RKO (cell line): ENCODE data around the gene CAB39L.
A peak's percentile ranks its signal among the peaks of the same experiment; 100 is the strongest.

Experiments
- DNase-seq: peaks from one replicate; pipeline ENCODE4 v3.0.0-alpha.2; 2016; ENCODE audit warnings: low spot score

Gene CAB39L

GRCh38 chr13:49443704-49444523 lies at the start of gene CAB39L, which contains the start of gene SETDB2:
TSS of gene CAB39L (minus strand) at chr13:49444064. CDS start at chr13:49382910, 61,154 bp downstream.
TSS of gene SETDB2 (plus strand) at chr13:49444274. CDS start at chr13:49451894, 7,620 bp downstream.
- DNase-seq, result peak; percentile 99

GRCh38 chr13:49488563-49488962 lies 44.7 kb upstream of the CAB39L start:
- no peak for DNase-seq

GRCh38 chr13:49481788-49482187 lies 37.9 kb upstream of the CAB39L start:
- DNase-seq, result no peak

- no peak for DNase-seq
These were observed 32.7 kb upstream of the CAB39L start for GRCh38 chr13:49476529-49476928.

- no peak for DNase-seq
These were observed 28.3 kb upstream of the CAB39L start for GRCh38 chr13:49472186-49472585.

- no peak for DNase-seq
These were observed 22.5 kb upstream of the CAB39L start for GRCh38 chr13:49466292-49466838.

GRCh38 chr13:49464621-49465325 lies 20.9 kb upstream of the CAB39L start:
- no peak for DNase-seq

GRCh38 chr13:49464085-49464484 lies 20.2 kb upstream of the CAB39L start:
- DNase-seq, result no peak

GRCh38 chr13:49459580-49459979 lies 15.7 kb upstream of the CAB39L start:
- no peak for DNase-seq

GRCh38 chr13:49457221-49457620 lies 13.4 kb upstream of the CAB39L start:
- DNase-seq, result no peak

- no peak for DNase-seq
These were observed 12.3 kb upstream of the CAB39L start for GRCh38 chr13:49456156-49456555.

GRCh38 chr13:49455007-49455398 lies 11.1 kb upstream of the CAB39L start:
- no peak for DNase-seq

GRCh38 chr13:49454388-49455006 lies 10.6 kb upstream of the CAB39L start:
- DNase-seq, result no peak

- no peak for DNase-seq
These were observed 9.6 kb upstream of the CAB39L start for GRCh38 chr13:49453465-49453864.

- no peak for DNase-seq
These were observed 9.0 kb upstream of the CAB39L start for GRCh38 chr13:49452725-49453457.

GRCh38 chr13:49450105-49450819 lies 6.4 kb upstream of the CAB39L start:
- no peak for DNase-seq

GRCh38 chr13:49448753-49449152 lies 4.9 kb upstream of the CAB39L start:
- no peak for DNase-seq

- no peak for DNase-seq
These were observed 2.6 kb upstream of the CAB39L start for GRCh38 chr13:49446473-49446872.

GRCh38 chr13:49444524-49445395 lies 896 bp upstream of the CAB39L start:
- peak; percentile 93 for DNase-seq

GRCh38 chr13:49443357-49443703 lies 534 bp downstream of the CAB39L start:
- peak; percentile 35 for DNase-seq
